Measurements from ENCODE around the gene RALGPS2. TPM values are rescaled to one million over a fixed set of nuclear protein-coding genes. Genes with fewer than 3 reads are reported as not detected.

The RALGPS2 gene
- total RNA-seq, 1 donor from 2014 or later = 7.5 TPM

GRCh38 chr1:178797590-178797989 lies 72.5 kb downstream of the RALGPS2 start:
- Histone ChIP-seq H3K27me3 (ENCODE audit: low read depth) (no peaks in the 10 kb centered on the region), H3K4me1 (no peaks in the 10 kb centered on the region), H3K9me3 (replicated peaks) (peaks cover 9% of the 10 kb centered on the region), H3K27ac (replicated peaks) (no peak overlapping the region), H3K4me3 (no peak overlapping the region), H3K36me3 (peaks cover 8% of the 10 kb centered on the region)
- intact Hi-C loops (cut with micrococcal nuclease) = no loop called here
- TF ChIP-seq CTCF (IDR thresholded peaks at IDR 0.05; ENCODE audit: borderline replicate concordance) = no peak
- DNase-seq = no peak

- intact Hi-C loops (cut with micrococcal nuclease) = no loop called here
- no peak overlapping the region for H3K4me3 ChIP-seq
- no peaks in the 10 kb centered on the region for H3K4me1 ChIP-seq
- no peaks in the 10 kb centered on the region for H3K27me3 ChIP-seq (ENCODE audit: low read depth)
- peaks cover 9% of the 10 kb centered on the region for H3K9me3 ChIP-seq (replicated peaks)
- peaks cover 8% of the 10 kb centered on the region for H3K36me3 ChIP-seq
- no peak overlapping the region for H3K27ac ChIP-seq (replicated peaks)
- no peak for DNase-seq
- TF ChIP-seq CTCF (IDR thresholded peaks at IDR 0.05; ENCODE audit: borderline replicate concordance) = no peak
These were observed 73.3 kb downstream of the RALGPS2 start for GRCh38 chr1:178798232-178798861.

GRCh38 chr1:178802873-178803272 lies 77.8 kb downstream of the RALGPS2 start:
- intact Hi-C loops (cut with micrococcal nuclease) = no loop called here
- peaks cover 9% of the 10 kb centered on the region for H3K9me3 ChIP-seq (replicated peaks)
- DNase-seq = no peak

GRCh38 chr1:178806665-178807300 lies 81.7 kb downstream of the RALGPS2 start:
- no peak for TF ChIP-seq CTCF (IDR thresholded peaks at IDR 0.05; ENCODE audit: borderline replicate concordance)
- DNase-seq = no peak

More at GRCh38 chr1:178802873-178803272, 77.8 kb downstream of the RALGPS2 start:
- no peak overlapping the region for H3K4me3 ChIP-seq
- TF ChIP-seq CTCF (IDR thresholded peaks at IDR 0.05; ENCODE audit: borderline replicate concordance) = no peak
- H3K4me1 ChIP-seq = peaks cover 3% of the 10 kb centered on the region
- no peaks in the 10 kb centered on the region for H3K27me3 ChIP-seq (ENCODE audit: low read depth)
- peaks cover 8% of the 10 kb centered on the region for H3K36me3 ChIP-seq
- no peak overlapping the region for H3K27ac ChIP-seq (replicated peaks)

GRCh38 chr1:178808529-178808928 lies 83.5 kb downstream of the RALGPS2 start:
- intact Hi-C loops (cut with micrococcal nuclease) = no loop called here
- Histone ChIP-seq H3K4me1 (peaks cover 9% of the 10 kb centered on the region), H3K27ac (replicated peaks) (no peak overlapping the region), H3K4me3 (no peak overlapping the region), H3K9me3 (replicated peaks) (no peaks in the 10 kb centered on the region), H3K27me3 (ENCODE audit: low read depth) (no peaks in the 10 kb centered on the region), H3K36me3 (no peaks in the 10 kb centered on the region)
- TF ChIP-seq CTCF (IDR thresholded peaks at IDR 0.05; ENCODE audit: borderline replicate concordance) = no peak
- DNase-seq = no peak

More at GRCh38 chr1:178806665-178807300, 81.7 kb downstream of the RALGPS2 start:
- H3K9me3 ChIP-seq (replicated peaks) = no peaks in the 10 kb centered on the region
- no peaks in the 10 kb centered on the region for H3K36me3 ChIP-seq
- no peak overlapping the region for H3K27ac ChIP-seq (replicated peaks)
- H3K4me3 ChIP-seq = no peak overlapping the region
- intact Hi-C loops (cut with micrococcal nuclease) = no loop called here
- H3K27me3 ChIP-seq (ENCODE audit: low read depth) = no peaks in the 10 kb centered on the region
- H3K4me1 ChIP-seq = peaks cover 3% of the 10 kb centered on the region

All from left ventricle myocardium inferior (tissue), 1 donor.